Activated CD4-positive, CD25-positive, alpha-beta regulatory T cell (primary cell): Measurements from ENCODE around the gene BCL2L15.

Experiments used
- DNase-seq, 4 experiments: peaks; one replicate each; lab custom pipeline; 2025; lab: John Stamatoyannopoulos, UW

BCL2L15 gene

GRCh38 chr1:113905435-113905861, 18.1 kb upstream of the BCL2L15 start:
- no peak for DNase-seq

- DNase-seq = peak; percentile 84 to 94 (median 92)
These were observed 17.5 kb upstream of the BCL2L15 start, which contains the start of the genes AP4B1 and DCLRE1B for GRCh38 chr1:113904674-113905434. Gene AP4B1, minus strand, starts transcription at chr1:113904799. Its CDS starts 82 bp downstream, at chr1:113904717. Gene DCLRE1B, plus strand, starts transcription at chr1:113905326. Its CDS starts 261 bp downstream, at chr1:113905587.

- peak in 3 of 4 experiments; percentile 24 to 52 (median 26) for DNase-seq
These were observed 16.9 kb upstream of the BCL2L15 start for GRCh38 chr1:113904293-113904673.

GRCh38 chr1:113903501-113904292, 16.3 kb upstream of the BCL2L15 start:
- no peak for DNase-seq

- no peak for DNase-seq
These were observed 13.8 kb upstream of the BCL2L15 start for GRCh38 chr1:113901191-113901590.

DNA sequence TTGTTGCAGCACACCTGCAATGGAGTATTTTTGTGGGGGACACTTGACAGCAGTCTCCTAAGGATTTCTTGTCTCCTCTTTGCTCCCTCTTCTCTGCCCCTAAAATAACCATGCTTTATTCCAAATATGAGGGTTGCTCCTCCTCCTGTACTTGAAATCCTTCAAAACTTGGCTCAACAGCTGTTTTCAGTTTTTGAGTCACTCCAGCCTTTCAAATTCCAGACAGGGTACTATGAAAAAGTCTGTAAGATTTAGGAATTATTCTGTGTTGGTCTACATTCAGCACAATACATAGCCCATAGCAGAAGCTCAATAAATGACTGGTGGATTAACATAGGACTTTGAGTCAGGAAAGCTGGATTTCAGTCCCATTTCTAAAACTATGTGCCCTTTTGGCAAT, 11.7 kb upstream of the BCL2L15 start:
- no peak for DNase-seq

- DNase-seq = no peak
These were observed 10.9 kb upstream of the BCL2L15 start for GRCh38 chr1:113898241-113898814.

DNA sequence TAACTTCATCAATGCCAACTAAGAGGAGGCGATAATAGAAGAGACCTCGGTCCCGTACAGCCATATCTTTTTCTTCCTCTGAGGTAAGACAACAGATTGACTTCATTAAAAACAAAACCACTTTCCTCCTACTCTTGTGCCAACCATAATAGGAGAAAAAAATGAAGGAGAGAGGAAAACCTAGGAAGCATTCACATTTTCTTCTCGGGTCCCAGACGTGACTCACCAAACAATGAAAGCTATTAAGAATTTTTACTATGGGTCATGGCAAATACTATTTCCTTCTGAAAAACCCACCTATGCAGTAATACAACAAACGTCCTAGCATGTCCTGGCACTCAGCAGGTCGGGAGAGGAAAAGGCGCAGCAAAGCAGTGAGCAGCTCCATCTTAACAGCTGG, 8.6 kb upstream of the BCL2L15 start:
- DNase-seq = no peak

- DNase-seq = no peak
These were observed 7.7 kb upstream of the BCL2L15 start for GRCh38 chr1:113895098-113895497.

DNA sequence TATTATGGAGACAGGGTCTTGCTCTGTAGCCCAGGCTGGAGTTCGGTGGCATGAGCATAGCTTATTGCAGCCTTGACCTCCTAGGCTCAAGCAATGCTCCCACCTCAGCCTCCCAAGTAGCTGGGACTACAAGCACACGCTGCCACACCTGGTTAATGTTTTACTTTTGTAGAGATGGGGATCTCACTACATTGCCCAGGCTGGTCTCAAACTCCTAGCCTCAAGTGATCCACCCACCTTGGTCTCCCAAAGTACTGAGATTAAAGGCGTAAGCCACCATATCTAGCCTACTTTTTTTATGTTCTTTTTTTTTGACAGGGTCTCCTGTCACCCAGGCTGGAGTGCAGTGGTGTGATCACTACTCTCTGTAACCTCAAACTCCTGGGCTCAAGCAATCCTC, 5.9 kb upstream of the BCL2L15 start:
- DNase-seq = no peak

DNA sequence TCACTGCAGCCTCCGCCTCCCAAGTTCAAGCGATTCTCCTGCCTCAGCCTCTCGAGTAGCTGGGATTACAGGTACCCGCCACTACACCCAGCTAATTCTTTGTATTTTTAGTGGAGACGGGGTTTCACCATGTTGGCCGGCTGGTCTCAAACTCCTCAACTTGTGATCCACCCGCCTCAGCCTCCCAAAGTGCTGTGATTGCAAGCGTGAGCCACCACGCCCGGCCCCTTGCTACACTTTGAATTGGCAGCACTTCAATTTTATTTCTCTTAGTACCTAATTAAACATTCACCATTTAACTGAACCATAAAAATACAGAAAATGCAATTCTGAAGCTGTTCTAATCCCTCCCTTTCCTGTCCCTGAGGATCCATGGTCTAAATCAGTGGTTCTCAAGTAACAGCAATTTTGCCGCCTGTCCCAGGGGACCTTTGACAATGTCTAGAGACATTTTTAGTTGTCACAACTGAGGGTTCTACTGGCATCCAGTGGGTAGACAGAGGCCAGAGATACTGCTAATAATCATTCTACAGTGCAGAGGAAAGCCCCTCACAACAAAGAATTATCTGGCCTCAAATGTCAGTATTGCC, 4.3 kb upstream of the BCL2L15 start:
- DNase-seq = no peak

GRCh38 chr1:113890816-113891215, 3.4 kb upstream of the BCL2L15 start:
- no peak for DNase-seq

DNA sequence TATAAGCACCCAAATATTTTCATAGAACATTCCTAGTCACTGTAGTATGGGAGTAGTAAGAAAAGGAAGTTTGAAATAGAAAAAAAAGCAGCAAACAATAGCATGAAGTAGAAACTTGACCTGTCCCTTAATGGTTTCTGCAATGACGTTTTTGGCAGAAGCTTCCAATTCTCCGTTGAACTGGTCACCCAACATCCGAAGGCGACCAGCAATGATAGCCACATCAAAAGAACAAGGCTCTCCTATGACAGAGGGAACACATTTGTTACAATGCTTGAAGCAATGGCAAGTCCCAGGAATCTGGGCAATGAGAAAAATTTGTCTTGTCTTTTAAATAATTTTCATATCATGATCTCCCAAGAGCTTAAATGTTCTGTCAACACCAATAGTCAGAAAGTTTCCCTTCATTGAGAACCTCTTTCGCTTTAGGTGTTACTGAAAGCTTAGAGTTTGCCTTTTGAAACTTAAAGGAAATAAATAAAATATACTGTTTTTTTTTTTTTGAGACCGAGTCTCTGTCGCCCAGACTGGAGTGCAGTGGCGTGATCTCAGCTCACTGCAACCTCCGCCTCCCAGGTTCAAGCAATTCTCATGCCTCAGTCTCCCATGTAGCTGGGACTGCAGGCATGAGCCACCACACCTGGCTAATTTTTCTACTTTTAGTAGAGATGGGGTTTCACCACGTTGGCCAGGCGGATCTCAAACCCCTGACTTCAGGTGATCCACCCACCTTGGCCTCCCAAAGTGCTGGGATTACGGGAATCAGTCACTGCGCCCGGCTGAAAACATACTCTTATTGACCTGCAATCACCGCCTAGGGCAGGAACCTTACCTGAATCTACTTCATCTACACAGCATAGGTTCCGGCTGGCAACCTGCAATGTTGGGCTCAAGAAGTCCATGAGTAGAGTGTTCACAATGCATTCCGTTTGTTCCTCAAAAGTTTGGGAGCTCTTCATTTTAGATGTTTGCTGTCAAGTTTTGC, 672 bp downstream of the BCL2L15 start:
- no peak for DNase-seq

DNA sequence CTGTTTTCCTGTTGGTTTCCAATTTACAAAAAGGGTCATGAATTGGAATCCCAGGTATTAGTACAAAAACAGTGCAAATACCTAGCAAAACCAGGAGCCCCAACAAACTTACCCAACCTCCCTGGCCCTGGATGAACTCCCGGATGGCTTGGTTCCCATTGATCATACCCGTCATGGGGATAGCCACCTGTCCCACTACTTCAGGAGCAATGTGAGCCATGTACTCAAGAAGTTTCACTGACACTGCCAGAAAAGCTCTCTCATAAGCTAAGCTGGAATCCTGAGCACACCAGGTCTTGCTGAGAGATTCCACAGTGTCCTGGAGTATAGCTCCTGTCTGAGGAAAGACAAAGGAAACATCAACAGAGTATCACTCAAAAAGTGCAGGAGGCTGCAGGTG, 5.7 kb downstream of the BCL2L15 start:
- DNase-seq = no peak

GRCh38 chr1:113879739-113880038, 7.7 kb downstream of the BCL2L15 start:
- DNase-seq = no peak

DNA sequence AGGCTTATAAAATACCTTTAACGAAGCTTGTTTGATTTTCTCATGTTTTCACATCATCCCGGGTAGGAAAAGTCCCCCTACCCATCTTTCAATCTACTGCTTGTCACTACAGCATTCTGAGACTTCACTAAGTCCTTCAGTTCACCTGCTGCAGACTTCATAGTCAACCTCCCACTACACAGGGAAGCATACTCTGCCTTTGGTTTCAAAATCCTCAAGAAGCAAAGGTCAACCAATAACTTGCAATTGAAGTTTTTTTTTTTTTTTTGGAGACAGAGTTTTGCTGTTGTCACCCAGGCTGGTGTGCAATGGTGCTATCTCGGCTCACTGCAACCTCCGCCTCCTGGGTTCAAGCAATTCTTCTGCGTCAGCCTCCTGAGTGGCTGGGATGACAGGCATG, 11.2 kb downstream of the BCL2L15 start:
- no peak for DNase-seq

GRCh38 chr1:113875714-113876113, 11.7 kb downstream of the BCL2L15 start:
- no peak for DNase-seq

DNA sequence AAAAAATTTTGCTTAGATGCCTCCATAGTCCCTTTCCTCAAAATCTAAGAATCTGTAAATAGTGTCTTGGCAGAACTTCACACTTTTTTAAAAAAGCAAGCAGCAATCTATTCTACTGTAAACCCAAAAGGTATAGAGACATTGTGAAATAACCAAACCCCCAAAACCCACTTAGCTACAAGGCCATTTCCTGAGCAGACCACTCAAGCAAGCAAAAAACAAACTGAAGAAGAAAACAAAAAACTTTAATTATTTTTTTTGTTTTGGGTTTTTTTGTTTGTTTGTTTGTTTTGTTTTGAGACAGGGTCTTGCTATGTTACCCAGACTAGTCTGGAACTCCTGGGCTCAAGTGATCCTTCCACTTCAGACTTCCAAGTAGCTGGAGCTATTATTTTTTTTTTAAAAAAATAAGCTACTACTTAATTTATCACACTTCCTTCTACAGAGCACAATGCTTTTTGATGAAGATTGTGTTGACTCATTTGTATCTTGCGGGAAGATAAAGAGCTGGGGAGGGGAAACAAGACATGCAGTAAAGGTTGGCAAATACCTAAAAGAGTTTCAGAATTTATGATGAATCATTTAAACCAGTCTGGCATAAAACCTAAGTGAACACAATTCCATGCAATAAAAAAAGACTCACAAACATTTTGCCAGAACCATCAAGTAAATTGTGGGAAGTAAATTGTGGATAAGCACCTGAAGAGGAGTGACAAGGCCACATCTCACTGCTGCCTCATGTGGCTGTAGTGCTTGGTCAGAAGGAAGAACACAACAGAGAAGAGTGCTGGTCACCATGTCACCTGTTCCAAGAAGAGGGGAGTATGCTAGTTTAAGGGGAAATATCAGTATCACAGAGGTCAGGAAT, 13.1 kb downstream of the BCL2L15 start:
- no peak for DNase-seq

GRCh38 chr1:113872219-113872935, 15.0 kb downstream of the BCL2L15 start:
- no peak for DNase-seq
